H1 (cell line): ENCODE results near the gene CACNA1A. TPM values are rescaled to one million over a fixed set of nuclear protein-coding genes. Genes with fewer than 3 reads are reported as not detected.
"Not testable (repeated sequence)": the region's sequence is repeated elsewhere in the genome, so short reads cannot be mapped to it uniquely, and the experiment has no call there.

Experiments
- CTCF ChIA-PET: fragments of 300-600 bp; sonication (Branson Sonifier 250); formaldehyde crosslinking; loops from one replicate; lab custom pipeline; 2021; ENCODE audit not compliant: partially characterized antibody; lab: Charles Lee
- POLR2A ChIA-PET: fragments of 300-600 bp; sonication (Branson Sonifier 250); formaldehyde crosslinking; loops from one replicate; lab custom pipeline; 2021; ENCODE audit warnings: inconsistent platforms; ENCODE audit not compliant: partially characterized antibody; lab: Charles Lee
- DNase-seq, 2 experiments: peaks; one replicate each; pipeline versions ENCODE4 v3.0.0 to v3.0.0-alpha.2; 2010 to 2022; ENCODE audit warnings: low spot score in 2 of 2, low read depth in 1 of 2, mixed read lengths in 1 of 2
- FAIRE-seq: peaks from 2 replicates; lab custom pipeline; 2011; peaks lifted over from hg19 to GRCh38; lab: Jason Lieb, UNC
- H2AFZ ChIP-seq: 2 replicates; pipeline ENCODE4 v1.8.1; 2012; ENCODE audit warnings: low read length, inconsistent platforms
- H2AK5ac ChIP-seq: 2 replicates; pipeline ENCODE4 v1.6.1; 2013; ENCODE audit warnings: low read depth, low read length
- H2BK120ac ChIP-seq: replicated peaks from 2 replicates; pipeline ENCODE3; 2013; ENCODE audit warnings: low read depth, low read length, inconsistent platforms
- H2BK12ac ChIP-seq: 2 replicates; pipeline ENCODE4 v1.6.1; 2013; ENCODE audit warnings: low read depth, low read length
- H2BK15ac ChIP-seq: 2 replicates; pipeline ENCODE4 v1.6.1; 2013; ENCODE audit warnings: low read length
- H2BK20ac ChIP-seq: 2 replicates; pipeline ENCODE4 v1.6.1; 2013; ENCODE audit warnings: low read length
- H2BK5ac ChIP-seq: 2 replicates; pipeline ENCODE4 v1.6.1; 2013; ENCODE audit warnings: low read depth, low read length
- H3K14ac ChIP-seq: 2 replicates; pipeline ENCODE4 v1.6.1; 2013; ENCODE audit warnings: inconsistent platforms; ENCODE audit not compliant: insufficient read length
- H3K18ac ChIP-seq: 2 replicates; pipeline ENCODE4 v1.6.1; 2013; ENCODE audit warnings: low read length; ENCODE audit errors: extremely low read depth
- H3K23ac ChIP-seq: 2 replicates; pipeline ENCODE4 v1.6.1; 2013; ENCODE audit warnings: inconsistent platforms; ENCODE audit not compliant: insufficient read length
- H3K23me2 ChIP-seq: 2 replicates; pipeline ENCODE4 v1.6.1; 2013; ENCODE audit warnings: low read depth, low read length
- H3K27ac ChIP-seq: 2 replicates; pipeline ENCODE4 v1.6.1; 2011; ENCODE audit warnings: low read depth, low read length, inconsistent platforms
- H3K27me3 ChIP-seq, 4 experiments: replicated peaks in 1 of 4; 1 replicate in 1 of 4; 2 replicates in 3 of 4; pipeline versions ENCODE4 v1.6.1 to v1.8.1; 2011 to 2013; ENCODE audit warnings: low read length in 3 of 4, mild to moderate bottlenecking in 3 of 4, inconsistent platforms in 2 of 4, mixed read lengths in 2 of 4, moderate library complexity in 1 of 4; ENCODE audit not compliant: control insufficient read depth in 3 of 4, insufficient read depth in 3 of 4; ENCODE audit errors: extremely low read depth in 1 of 4
- H3K36me3 ChIP-seq, 4 experiments: 2 replicates each; pipeline versions ENCODE4 v1.6.1 to v1.8.1; 2011 to 2013; ENCODE audit warnings: mild to moderate bottlenecking in 4 of 4, low read length in 3 of 4, moderate library complexity in 2 of 4, control low read depth in 1 of 4, inconsistent platforms in 1 of 4; ENCODE audit not compliant: insufficient read depth in 4 of 4, control insufficient read depth in 2 of 4
- H3K4ac ChIP-seq: replicated peaks from 2 replicates; pipeline ENCODE3; 2013; ENCODE audit warnings: low read length, low read depth, mixed read lengths, inconsistent platforms; ENCODE audit not compliant: insufficient read length
- H3K4me1 ChIP-seq, 4 experiments: replicated peaks in 1 of 4; 1 replicate in 1 of 4; 2 replicates in 3 of 4; pipeline versions ENCODE4 v1.6.1 to v1.8.1; 2011 to 2013; ENCODE audit warnings: low read length in 3 of 4, inconsistent platforms in 2 of 4, mixed read lengths in 1 of 4; ENCODE audit not compliant: insufficient read depth in 4 of 4, control insufficient read depth in 3 of 4
- H3K4me2 ChIP-seq, 2 experiments: 2 replicates each; pipeline versions ENCODE4 v1.6.1 to v1.8.1; 2011 to 2013; ENCODE audit warnings: low read depth in 2 of 2, low read length in 2 of 2, control low read depth in 1 of 2, inconsistent platforms in 1 of 2, mild to moderate bottlenecking in 1 of 2; ENCODE audit not compliant: insufficient read depth in 1 of 2
- H3K4me3 ChIP-seq, 4 experiments: fragments of 200-600, 300-600 bp in 1 of 4; sonication (generic), shearing (Covaris generic), sonication (Bioruptor Twin) in 1 of 4; 2 replicates each; pipeline versions ENCODE4 v1.5.1 to v1.8.1; 2011 to 2016; ENCODE audit warnings: low read length in 4 of 4, low read depth in 3 of 4, control low read depth in 2 of 4, inconsistent platforms in 2 of 4, mild to moderate bottlenecking in 2 of 4, mixed read lengths in 1 of 4, moderate library complexity in 1 of 4; ENCODE audit not compliant: insufficient read depth in 2 of 4; ENCODE audit errors: extremely low read depth in 1 of 4
- H3K56ac ChIP-seq: replicated peaks from 2 replicates; pipeline ENCODE3; 2013; ENCODE audit warnings: low read depth, mild to moderate bottlenecking, mixed read lengths, low read length, inconsistent platforms; ENCODE audit not compliant: insufficient read length
- H3K79me1 ChIP-seq: 2 replicates; pipeline ENCODE4 v1.6.1; 2013; ENCODE audit warnings: low read depth, low read length, control low read depth
- H3K79me2 ChIP-seq, 2 experiments: 2 replicates each; pipeline versions ENCODE4 v1.6.1 to v1.8.1; 2012 to 2013; ENCODE audit warnings: low read length in 2 of 2, mild to moderate bottlenecking in 2 of 2, inconsistent platforms in 1 of 2; ENCODE audit not compliant: insufficient read depth in 2 of 2, control insufficient read depth in 1 of 2
- H3K9ac ChIP-seq, 4 experiments: replicated peaks in 1 of 4; 1 replicate in 1 of 4; 2 replicates in 3 of 4; pipeline versions ENCODE4 v1.6.1 to v1.8.1; 2011 to 2013; ENCODE audit warnings: low read depth in 3 of 4, low read length in 3 of 4, control low read depth in 2 of 4, mild to moderate bottlenecking in 2 of 4, moderate library complexity in 2 of 4, inconsistent platforms in 1 of 4; ENCODE audit errors: extremely low read depth in 1 of 4
- H3K9me3 ChIP-seq, 2 experiments: 2 replicates each; pipeline versions ENCODE4 v1.6.1 to v1.8.1; 2012 to 2013; ENCODE audit warnings: mild to moderate bottlenecking in 2 of 2, moderate library complexity in 2 of 2, control low read depth in 1 of 2, inconsistent platforms in 1 of 2, low read depth in 1 of 2, low read length in 1 of 2, mixed read lengths in 1 of 2; ENCODE audit not compliant: insufficient read depth in 2 of 2
- H4K20me1 ChIP-seq, 2 experiments: replicated peaks in 1 of 2; 2 replicates each; pipeline versions ENCODE3 to v1.8.1; 2011 to 2013; ENCODE audit warnings: inconsistent platforms in 2 of 2, low read length in 2 of 2, mild to moderate bottlenecking in 1 of 2; ENCODE audit not compliant: insufficient read depth in 2 of 2, control insufficient read depth in 1 of 2
- H4K5ac ChIP-seq: 2 replicates; pipeline ENCODE4 v1.6.1; 2013; ENCODE audit warnings: low read length, low read depth, mixed read lengths, inconsistent platforms; ENCODE audit not compliant: insufficient read length
- H4K8ac ChIP-seq: 2 replicates; pipeline ENCODE4 v1.8.0; 2013; ENCODE audit warnings: mild to moderate bottlenecking, moderate library complexity, low read length, inconsistent platforms; ENCODE audit not compliant: insufficient read depth; ENCODE audit errors: extremely low read depth
- H4K91ac ChIP-seq: replicated peaks from 2 replicates; pipeline ENCODE3; 2013; ENCODE audit warnings: low read length, mixed read lengths, inconsistent platforms; ENCODE audit not compliant: insufficient read length
- WGBS, 2 experiments: shearing (Covaris generic) in 1 of 2; methylation state at CpG; one replicate each; pipeline versions ENCODE4 v1.1.6 to v1.1.7; 2013 to 2015; ENCODE audit warnings: low lambda C conversion rate in 2 of 2, mixed read lengths in 2 of 2, inconsistent platforms in 1 of 2, low coverage in 1 of 2, missing lambda C conversion rate in 1 of 2; ENCODE audit not compliant: insufficient replicate concordance in 2 of 2, insufficient coverage in 1 of 2, insufficient read length in 1 of 2; ENCODE audit errors: extremely low coverage in 1 of 2, missing lambda C conversion rate in 1 of 2; 5-methylcytosine and 5-hydroxymethylcytosine counted together
- polyA plus RNA-seq, 7 experiments: library from polyadenylated mRNA; depleted of rRNA in 3 of 7; stranded (reverse) in 5 of 7; unstranded in 2 of 7; fragments of >200 nt in 5 of 7; fragments of 200-250 nt in 2 of 7; gene quantifications; 1 replicate in 5 of 7; 2 replicates in 1 of 7; 4 replicates in 1 of 7; pipeline versions ENCODE4 v1.2.1 to v1.2.3, GENCODE V29; 2011 to 2013; ENCODE audit warnings: missing spikeins in 2 of 7, mixed read lengths in 2 of 7
- total RNA-seq: library from RNA; stranded (reverse); fragmentation: NEBNext Ultra II Directional; extraction: Animal tissue kit (Norgen Biotek cat#: 25700); gene quantifications from 2 replicates; pipeline ENCODE4 v1.2.1, GENCODE V29; 2021

The CACNA1A gene
- total and polyA plus RNA-seq, 2 of the 8 experiments (the other 6 are each of a cell fraction or from before 2014, with no cell fraction given), result 10.7 to 25.3 TPM

DNA sequence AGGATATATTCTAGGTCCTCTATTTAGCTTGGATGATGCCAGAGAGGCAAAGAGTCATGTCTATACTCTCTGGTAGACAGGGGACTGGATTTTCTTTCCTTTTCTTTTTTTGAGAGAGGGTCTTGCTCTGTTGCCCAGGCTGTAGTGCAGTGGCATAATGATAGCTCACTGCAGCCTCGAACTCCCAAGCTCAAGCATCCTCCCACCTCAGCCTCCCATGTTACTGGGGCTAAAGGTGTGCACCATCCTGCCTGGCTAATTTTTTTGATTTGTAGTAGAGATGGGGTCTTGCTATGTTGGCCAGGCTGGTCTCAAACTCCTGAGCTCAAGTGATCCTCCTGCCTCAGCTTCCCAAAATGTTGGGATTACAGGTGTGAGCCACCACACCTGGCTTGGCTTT, 249.9 kb downstream of the CACNA1A start:
- H3K4ac ChIP-seq, H2BK12ac ChIP-seq, FAIRE-seq, H3K14ac ChIP-seq, H3K79me2 ChIP-seq, H3K27me3 ChIP-seq, H3K9me3 ChIP-seq, H4K5ac ChIP-seq, H4K20me1 ChIP-seq, H4K91ac ChIP-seq, H3K18ac ChIP-seq, H2AFZ ChIP-seq, H3K4me1 ChIP-seq, H3K56ac ChIP-seq, DNase-seq, H2BK120ac ChIP-seq, H3K23me2 ChIP-seq, H2BK5ac ChIP-seq, H3K79me1 ChIP-seq, H3K4me2 ChIP-seq, H3K9ac ChIP-seq, H4K8ac ChIP-seq, H2BK15ac ChIP-seq, POLR2A ChIA-PET, H2BK20ac ChIP-seq, H3K23ac ChIP-seq, H3K27ac ChIP-seq, H3K4me3 ChIP-seq, H2AK5ac ChIP-seq: not testable (repeated sequence)
- WGBS, 2 experiments, result 81% methylated on average over 1 of the region's 1 CpG; no CpG with 5 or more reads in 1 of the 2 experiments
- CTCF ChIA-PET, result interaction anchor here (0.6 to 1.0 kb wide), 2 partner anchors 13 to 26 kb away, joined by 3 read pairs; no protein-coding TSS in a partner anchor
- peaks cover 2 to 10% (median 5%) of the 10 kb centered on the region in 4 experiments; a peak in 7 of 8 replicates for H3K36me3 ChIP-seq
